Head of caudate nucleus (tissue), 42 donors: ENCODE results near the gene FEZ2.

Experiments
- DNase-seq, 42 donors: peaks; one replicate each; pipeline versions ENCODE4 v3.0.0 to v3.0.0-alpha.2; 2020 to 2021; ENCODE audit warnings: mixed read lengths in 7 of 42
- intact Hi-C: fragments of 100-400 bp; cut with DNase I; formaldehyde crosslinking; loops from one replicate; pipeline ENCODE4 v1.15.0; 2022

FEZ2 gene

GRCh38 chr2:36509075-36509474 is 88.9 kb downstream of the FEZ2 start:
- no peak for DNase-seq
- intact Hi-C loops, result no loop called here

GRCh38 chr2:36507408-36507812 is 90.6 kb downstream of the FEZ2 start:
- DNase-seq, result peak in 39 of 42 donors; percentile 17 to 82 (median 60)
- intact Hi-C loops, result no loop called here
